GM18870 (cell line): ENCODE results near the gene SYNDIG1.

Experiments used
- ATAC-seq: cut with Tn5 transposase; IDR thresholded peaks from one replicate; pipeline ENCODE4 v1.9.1; 2021; ENCODE audit warnings: moderate library complexity; ENCODE audit not compliant: unreplicated experiment

SYNDIG1 gene

GRCh38 chr20:24522452-24523330 is 53.3 kb downstream of the SYNDIG1 start:
- ATAC-seq = no peak

GRCh38 chr20:24523661-24524060 is 54.2 kb downstream of the SYNDIG1 start:
- no peak for ATAC-seq

- no peak for ATAC-seq
Observed at GRCh38 chr20:24528583-24529368, 59.3 kb downstream of the SYNDIG1 start.

GRCh38 chr20:24529369-24529719 is 59.9 kb downstream of the SYNDIG1 start:
- no peak for ATAC-seq

- ATAC-seq = no peak
Observed at GRCh38 chr20:24530131-24530680, 60.8 kb downstream of the SYNDIG1 start.

GRCh38 chr20:24531202-24531601 is 61.8 kb downstream of the SYNDIG1 start:
- no peak for ATAC-seq

GRCh38 chr20:24531631-24532419 is 62.4 kb downstream of the SYNDIG1 start:
- no peak for ATAC-seq

GRCh38 chr20:24533449-24533848 is 64.0 kb downstream of the SYNDIG1 start:
- ATAC-seq = no peak

GRCh38 chr20:24534282-24534681 is 64.9 kb downstream of the SYNDIG1 start:
- no peak for ATAC-seq

GRCh38 chr20:24535941-24536730 is 66.7 kb downstream of the SYNDIG1 start:
- ATAC-seq = no peak

- ATAC-seq = no peak
Observed at GRCh38 chr20:24537210-24537609, 67.8 kb downstream of the SYNDIG1 start.

- no peak for ATAC-seq
Observed at GRCh38 chr20:24542721-24543120, 73.3 kb downstream of the SYNDIG1 start.

- no peak for ATAC-seq
Observed at GRCh38 chr20:24543168-24543567, 73.7 kb downstream of the SYNDIG1 start.

GRCh38 chr20:24543741-24544140 is 74.3 kb downstream of the SYNDIG1 start:
- no peak for ATAC-seq

GRCh38 chr20:24544371-24544770 is 74.9 kb downstream of the SYNDIG1 start:
- ATAC-seq = no peak

GRCh38 chr20:24545168-24545567 is 75.7 kb downstream of the SYNDIG1 start:
- ATAC-seq = no peak

GRCh38 chr20:24546232-24546892 is 76.9 kb downstream of the SYNDIG1 start:
- no peak for ATAC-seq

GRCh38 chr20:24547967-24548366 is 78.5 kb downstream of the SYNDIG1 start:
- ATAC-seq = no peak

GRCh38 chr20:24559114-24559732 is 89.8 kb downstream of the SYNDIG1 start:
- no peak for ATAC-seq
